Upper lobe of right lung (tissue), 1 donor: ENCODE results near the gene ZYG11A. TPM values are rescaled to one million over a fixed set of nuclear protein-coding genes. Genes with fewer than 3 reads are reported as not detected.

Source experiments
- ATAC-seq: fragments of 200-7000 bp; cut with Tn5 transposase; one replicate; pipeline ENCODE4 v1.9.1; 2020; ENCODE audit warnings: mild to moderate bottlenecking, moderate library complexity
- DNase-seq: peaks from one replicate; pipeline ENCODE4 v3.0.0-alpha.2; 2020
- H3K27ac ChIP-seq: fragments of 200-600 bp; one replicate; pipeline ENCODE4 v1.8.0; 2022
- H3K27me3 ChIP-seq: fragments of 200-600 bp; one replicate; pipeline ENCODE4 v1.8.0; 2022; ENCODE audit warnings: mild to moderate bottlenecking
- H3K36me3 ChIP-seq: fragments of 200-600 bp; one replicate; pipeline ENCODE4 v1.8.0; 2022
- H3K4me1 ChIP-seq: fragments of 200-600 bp; one replicate; pipeline ENCODE4 v1.8.0; 2022
- H3K4me3 ChIP-seq: fragments of 200-600 bp; one replicate; pipeline ENCODE4 v1.8.0; 2022; ENCODE audit warnings: mild to moderate bottlenecking
- H3K9me3 ChIP-seq: fragments of 200-600 bp; one replicate; pipeline ENCODE4 v1.8.0; 2022
- CTCF ChIP-seq: fragments of 200-600 bp; IDR thresholded peaks from one replicate; pipeline ENCODE4 v1.8.0; 2022; ENCODE audit warnings: antibody characterized with exemption
- intact Hi-C: fragments of 100-400 bp; cut with DNase I; formaldehyde crosslinking; loops from one replicate; pipeline ENCODE4 v1.11.0; 2022
- total RNA-seq: library from RNA; stranded (reverse); fragmentation: NEBNext Ultra II Directional; extraction: Animal tissue kit (Norgen Biotek cat#: 25700); gene quantifications from one replicate; pipeline ENCODE4 v1.2.1, GENCODE V29; 2021
- donor health status: DM: no; HTN: yes; CAD: no; lungs with severe emphysema.

ZYG11A gene
- total RNA-seq, 1 donor from 2014 or later = not detected

GRCh38 chr1:52928015-52928404 is 85.5 kb downstream of the ZYG11A start:
- Histone ChIP-seq H3K27ac (peak overlapping the region; percentile 78), H3K36me3 (no peaks in the 10 kb centered on the region), H3K4me3 (peak overlapping the region; percentile 79), H3K27me3 (no peaks in the 10 kb centered on the region), H3K4me1 (peaks cover 15% of the 10 kb centered on the region), H3K9me3 (no peaks in the 10 kb centered on the region)
- ATAC-seq = peak; percentile 8
- no peak for TF ChIP-seq CTCF
- intact Hi-C loops = no loop called here
- DNase-seq = no peak

GRCh38 chr1:52929019-52929418 is 86.5 kb downstream of the ZYG11A start:
- Histone ChIP-seq H3K27me3 (no peaks in the 10 kb centered on the region), H3K4me3 (no peak overlapping the region), H3K27ac (no peak overlapping the region), H3K36me3 (no peaks in the 10 kb centered on the region), H3K4me1 (peaks cover 15% of the 10 kb centered on the region), H3K9me3 (no peaks in the 10 kb centered on the region)
- intact Hi-C loops = no loop called here
- DNase-seq (no peak), ATAC-seq (no peak)
- no peak for TF ChIP-seq CTCF

- ATAC-seq = no peak
- Histone ChIP-seq H3K27me3 (no peaks in the 10 kb centered on the region), H3K4me1 (no peaks in the 10 kb centered on the region), H3K4me3 (no peak overlapping the region), H3K27ac (no peak overlapping the region), H3K9me3 (no peaks in the 10 kb centered on the region), H3K36me3 (no peaks in the 10 kb centered on the region)
- intact Hi-C loops = no loop called here
- no peak for TF ChIP-seq CTCF
- DNase-seq = no peak
These were observed 95.0 kb downstream of the ZYG11A start for GRCh38 chr1:52937433-52938182.

- Histone ChIP-seq H3K27me3 (no peaks in the 10 kb centered on the region), H3K9me3 (no peaks in the 10 kb centered on the region), H3K36me3 (no peaks in the 10 kb centered on the region), H3K4me1 (no peaks in the 10 kb centered on the region), H3K4me3 (no peak overlapping the region), H3K27ac (no peak overlapping the region)
- ATAC-seq (no peak), DNase-seq (no peak)
- TF ChIP-seq CTCF = no peak
- intact Hi-C loops = no loop called here
These were observed 95.6 kb downstream of the ZYG11A start for GRCh38 chr1:52938183-52938451.

GRCh38 chr1:52943876-52944416 is 101.4 kb downstream of the ZYG11A start:
- Histone ChIP-seq H3K4me1 (no peaks in the 10 kb centered on the region), H3K36me3 (peaks cover 9% of the 10 kb centered on the region), H3K27ac (no peak overlapping the region), H3K4me3 (no peak overlapping the region), H3K9me3 (no peaks in the 10 kb centered on the region), H3K27me3 (no peaks in the 10 kb centered on the region)
- no peak for TF ChIP-seq CTCF
- DNase-seq = no peak
- intact Hi-C loops = no loop called here
- ATAC-seq = no peak
